Retina (tissue), 1 donor: ENCODE measurements around the gene FRMD4B.

Experiments used
- DNase-seq: peaks from one replicate; pipeline ENCODE4 v3.0.0-alpha.2; 2016

FRMD4B gene

DNA sequence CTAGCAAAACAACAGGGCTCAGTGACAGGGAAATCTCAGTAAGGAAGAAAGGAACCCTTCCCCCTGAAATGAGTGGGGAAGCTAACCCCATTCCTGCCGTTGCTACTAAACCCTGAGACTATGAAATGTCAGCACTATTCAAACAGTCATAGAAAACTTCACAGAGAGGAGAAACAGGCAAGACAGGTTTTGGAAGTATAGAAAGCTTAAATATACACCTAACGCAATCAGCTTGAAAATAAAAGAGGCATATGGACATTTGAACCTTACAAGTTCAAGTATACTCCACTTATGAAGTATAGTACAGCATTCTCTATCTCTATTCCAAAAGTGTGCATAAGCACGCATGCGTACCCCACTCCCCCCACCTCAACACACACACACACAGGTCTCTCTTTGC, 17.6 kb upstream of the FRMD4B start:
- DNase-seq, result no peak

DNA sequence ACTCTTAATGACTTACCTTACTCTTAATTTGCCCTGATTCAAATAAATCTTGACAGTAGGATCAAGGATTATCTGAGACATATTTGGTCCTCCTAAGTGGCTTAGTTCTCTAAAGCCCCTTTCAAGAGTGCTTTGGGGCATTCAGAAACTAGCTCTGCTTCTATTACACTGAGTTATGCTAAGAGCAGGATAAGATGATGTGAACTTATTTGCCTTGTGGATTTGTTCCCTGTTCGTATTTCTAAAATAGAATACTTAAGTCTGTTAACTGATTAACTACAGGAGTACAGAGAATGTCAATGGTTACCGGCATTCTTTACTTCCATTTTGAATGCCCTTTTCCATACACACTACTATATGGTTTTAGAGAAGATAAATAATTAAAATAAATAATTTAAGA, 14.8 kb upstream of the FRMD4B start:
- no peak for DNase-seq

DNA sequence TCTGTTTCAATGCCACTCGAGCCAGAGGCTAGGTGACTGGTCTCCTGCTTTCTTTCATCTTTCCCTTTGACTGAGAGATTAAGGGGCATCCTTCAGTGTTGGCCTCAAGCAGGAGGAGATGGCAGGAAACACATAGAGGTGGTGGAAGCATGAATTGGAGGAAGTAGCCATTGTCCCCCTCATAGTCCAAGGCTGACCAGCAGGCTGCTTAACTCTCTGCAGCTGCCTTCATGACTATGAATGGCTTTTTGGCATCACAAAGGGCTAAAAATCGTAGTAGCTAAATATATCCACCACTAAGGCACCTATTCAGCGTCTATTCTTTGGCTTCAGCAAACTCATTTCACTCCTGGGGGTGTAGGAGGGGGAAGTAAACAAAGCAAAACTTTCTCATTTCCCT, 7.0 kb upstream of the FRMD4B start:
- no peak for DNase-seq

DNA sequence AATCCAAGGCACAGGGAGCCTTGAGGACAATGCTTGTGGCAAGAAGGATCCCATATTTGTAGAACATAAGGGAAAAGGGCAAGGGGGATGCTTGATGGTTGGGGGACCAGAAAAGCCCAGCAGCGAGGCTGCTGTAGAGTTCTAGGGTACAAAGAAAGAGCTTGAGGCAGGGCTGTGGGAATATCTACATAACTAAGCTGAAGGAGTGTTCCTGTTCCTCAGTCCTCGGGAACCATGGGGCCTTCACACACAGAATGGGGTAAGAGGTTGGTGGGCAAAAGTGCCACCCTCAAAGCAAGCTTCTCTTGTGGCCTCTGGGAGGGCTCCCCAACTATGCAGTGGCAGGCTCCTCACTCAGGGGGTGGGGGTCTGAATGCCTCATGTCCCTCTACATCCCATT, 6.5 kb upstream of the FRMD4B start:
- DNase-seq, result no peak

DNA sequence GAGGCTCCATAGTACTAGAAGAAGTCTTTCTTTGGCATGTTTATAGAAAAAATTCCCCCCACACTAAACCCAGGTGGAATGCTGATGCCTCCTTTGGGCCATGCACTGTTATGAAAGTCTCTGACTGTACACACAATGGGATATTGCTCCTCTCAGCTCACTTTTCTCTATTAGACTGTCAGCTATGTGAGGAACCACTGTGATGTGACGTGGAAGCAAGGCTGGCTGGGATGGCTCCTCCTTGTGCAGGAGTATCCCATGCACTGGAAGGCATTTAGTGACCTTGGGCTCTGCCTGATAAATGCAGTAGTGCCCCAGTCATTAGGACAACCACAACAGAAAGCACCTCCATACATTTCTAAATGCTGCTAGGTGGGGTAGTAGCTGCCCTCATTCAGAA, 5.7 kb upstream of the FRMD4B start:
- DNase-seq, result no peak

DNA sequence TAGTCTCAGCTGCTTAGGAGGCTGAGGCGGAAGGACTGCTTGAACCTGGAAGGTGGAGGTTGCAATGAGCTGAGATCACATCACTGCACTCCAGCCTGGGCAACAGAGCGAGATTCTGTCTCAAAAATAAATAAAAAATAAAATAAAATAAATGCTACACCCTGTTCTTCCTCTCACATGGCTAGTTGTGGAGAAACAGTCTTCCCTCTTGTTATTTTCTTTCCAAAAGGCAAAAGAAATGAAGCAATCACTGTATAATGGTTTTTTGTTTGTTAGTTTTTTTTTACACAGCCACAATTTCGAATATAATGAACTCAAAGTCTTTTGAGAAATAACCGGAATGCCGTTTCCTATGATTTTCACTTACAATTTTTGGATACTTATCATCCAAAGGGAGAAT, 4.9 kb upstream of the FRMD4B start:
- no peak for DNase-seq

DNA sequence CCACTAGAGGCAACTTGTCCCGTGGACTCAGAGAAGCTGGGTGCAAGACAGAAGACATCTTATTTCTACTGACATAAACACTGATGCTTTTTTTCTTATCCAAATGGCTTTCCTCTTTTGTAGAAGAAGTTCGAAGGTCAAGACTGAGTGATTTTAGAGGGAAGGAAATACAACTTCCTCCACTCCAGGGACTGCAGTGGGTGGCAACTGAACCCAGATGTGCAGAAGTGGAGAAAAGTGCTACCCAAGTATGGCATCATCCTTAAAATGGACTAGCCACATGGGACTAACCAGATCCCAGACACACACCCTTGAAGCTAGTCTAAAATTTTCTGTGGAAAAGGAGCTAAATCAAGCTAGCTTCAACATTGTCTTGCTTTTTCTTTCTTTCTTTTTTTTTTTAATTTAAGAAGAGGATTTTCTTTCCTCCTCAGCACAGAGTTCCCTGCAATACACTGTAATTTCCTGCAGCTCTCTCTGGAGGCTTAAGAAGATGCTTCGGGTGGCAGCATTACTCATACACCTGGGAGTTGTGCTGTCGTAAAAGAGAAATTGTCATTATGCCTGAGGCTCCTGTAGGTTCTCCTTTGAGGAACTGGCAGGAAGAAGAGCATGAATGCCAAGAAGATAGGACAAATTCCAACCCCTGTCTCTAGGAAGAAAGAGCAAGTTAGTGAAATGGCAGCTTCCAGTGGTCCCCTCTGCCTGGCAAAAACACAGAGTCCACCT, 3.8 kb upstream of the FRMD4B start:
- no peak for DNase-seq

DNA sequence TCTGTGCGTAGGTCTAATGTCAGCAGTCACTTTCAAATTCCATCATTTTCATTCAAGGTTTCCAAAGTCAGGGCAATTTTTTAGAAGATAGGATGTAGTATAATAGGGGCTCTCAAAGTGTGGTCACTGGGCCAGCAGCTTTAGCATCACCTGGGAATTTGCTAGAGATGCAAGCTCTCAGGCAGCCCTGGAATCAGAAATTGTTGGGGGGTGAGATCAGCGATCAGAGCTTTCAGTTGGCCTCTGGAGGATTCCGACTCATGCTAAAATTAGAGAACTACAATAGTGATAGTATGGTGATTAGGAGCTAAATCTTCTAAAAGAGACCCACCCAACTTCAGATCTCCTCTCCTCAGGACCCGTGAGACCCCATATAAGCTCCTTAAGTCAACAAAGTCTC, 2.4 kb upstream of the FRMD4B start:
- no peak for DNase-seq

DNA sequence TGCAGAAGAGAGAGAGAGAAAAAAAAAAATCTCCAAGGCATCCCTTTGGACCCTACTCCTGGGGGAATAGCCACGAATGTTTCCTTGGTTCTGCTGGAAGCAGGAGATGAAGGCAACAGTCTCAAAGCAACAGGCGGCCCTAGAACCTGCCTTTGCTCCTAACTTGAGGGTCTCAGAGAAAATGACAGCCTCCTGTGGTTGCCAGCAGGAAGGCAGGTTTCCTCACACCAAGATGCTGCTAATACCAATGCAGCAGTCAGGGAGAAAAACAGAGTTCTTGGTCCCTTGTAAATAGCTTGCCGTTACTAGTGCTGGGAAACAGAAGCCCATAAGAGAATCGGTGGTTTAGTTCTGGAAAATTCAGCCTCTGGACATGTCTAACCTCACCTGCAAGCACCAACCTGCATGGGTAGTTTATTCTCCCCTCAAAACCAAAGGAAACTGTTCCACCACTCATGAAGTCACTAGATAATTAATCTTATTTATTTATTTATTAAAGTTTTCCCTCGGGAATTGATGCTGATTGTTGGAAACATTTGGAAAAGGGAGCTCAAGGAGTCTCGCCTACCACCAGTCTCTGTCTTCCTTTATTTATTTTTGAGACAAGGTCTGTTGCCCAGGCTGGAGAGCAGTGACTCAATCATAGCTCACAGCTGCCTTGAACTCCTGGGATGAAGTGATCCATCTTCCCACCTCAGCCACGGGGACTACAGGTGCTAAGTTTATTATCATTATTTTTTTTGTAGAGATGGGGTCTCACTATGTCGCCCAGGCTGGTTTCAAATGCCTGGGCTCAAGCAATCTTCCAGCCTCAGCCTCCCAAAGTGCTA, 883 bp upstream of the FRMD4B start:
- no peak for DNase-seq

DNA sequence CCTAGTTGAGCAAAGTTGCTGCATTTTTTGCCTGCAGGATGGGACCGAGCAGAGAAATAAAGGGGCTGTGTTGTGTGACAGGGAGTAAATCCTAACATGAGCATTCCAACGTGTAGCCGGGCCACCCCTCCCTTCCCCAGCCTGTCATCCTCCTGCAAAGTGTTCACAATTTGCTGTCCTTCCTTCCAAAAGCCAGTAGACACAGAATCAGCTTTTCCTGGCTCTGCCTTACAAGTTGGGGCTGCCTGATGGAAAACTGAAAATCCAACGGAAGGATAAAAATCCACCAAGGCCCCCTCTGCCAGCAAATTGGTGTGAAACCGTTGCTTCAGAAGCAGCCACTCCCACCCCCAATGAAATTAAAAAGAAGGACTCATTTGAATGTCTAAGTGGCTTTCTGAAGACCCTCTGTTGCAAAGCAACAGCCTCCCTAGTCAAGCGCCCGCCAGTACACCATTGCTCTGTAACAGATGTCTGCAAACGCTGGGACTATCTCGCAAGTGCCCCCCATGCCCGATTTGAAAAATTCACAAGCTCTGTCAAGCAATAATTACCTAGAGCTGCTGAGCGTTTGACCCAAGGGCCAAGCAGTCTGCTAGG, 665 bp downstream of the FRMD4B start:
- no peak for DNase-seq

DNA sequence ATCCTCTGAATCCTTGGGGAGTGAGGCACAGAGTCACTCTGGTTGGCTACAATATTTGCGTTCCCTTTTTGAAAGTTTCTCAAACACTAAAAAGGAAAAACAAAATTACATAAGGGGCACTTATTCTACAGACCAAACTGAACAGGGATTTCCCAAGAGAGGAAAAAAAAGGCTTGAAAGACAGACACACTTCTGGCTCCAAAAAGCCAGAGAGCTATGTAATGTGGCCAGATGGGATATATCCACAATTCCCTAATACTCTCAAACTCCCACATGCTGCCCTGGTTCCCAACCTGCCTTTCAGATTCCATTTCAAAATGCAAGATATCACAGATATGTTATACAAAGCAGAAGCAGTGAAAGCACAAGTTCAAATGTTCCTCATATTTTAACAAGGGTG, 1.6 kb downstream of the FRMD4B start:
- DNase-seq, result no peak

DNA sequence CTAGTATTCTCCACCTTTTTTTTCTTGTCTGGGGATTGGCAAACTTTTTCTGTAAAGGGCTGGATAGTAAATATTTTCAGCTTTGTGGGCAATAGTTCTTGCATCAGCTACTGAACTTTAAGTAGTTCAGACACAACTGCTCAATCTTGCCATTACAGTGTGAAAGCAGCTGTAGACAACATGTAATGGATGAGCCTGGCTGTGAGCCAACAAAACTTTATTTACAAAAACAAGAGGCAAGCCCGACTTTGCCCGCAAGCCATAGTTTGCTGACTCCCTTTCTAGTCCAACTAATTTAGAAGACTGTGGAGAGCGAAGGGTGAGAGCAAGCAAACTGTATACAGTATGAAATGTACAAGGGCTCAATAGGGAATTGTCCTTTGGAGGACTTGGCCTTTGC, 6.2 kb downstream of the FRMD4B start:
- no peak for DNase-seq

DNA sequence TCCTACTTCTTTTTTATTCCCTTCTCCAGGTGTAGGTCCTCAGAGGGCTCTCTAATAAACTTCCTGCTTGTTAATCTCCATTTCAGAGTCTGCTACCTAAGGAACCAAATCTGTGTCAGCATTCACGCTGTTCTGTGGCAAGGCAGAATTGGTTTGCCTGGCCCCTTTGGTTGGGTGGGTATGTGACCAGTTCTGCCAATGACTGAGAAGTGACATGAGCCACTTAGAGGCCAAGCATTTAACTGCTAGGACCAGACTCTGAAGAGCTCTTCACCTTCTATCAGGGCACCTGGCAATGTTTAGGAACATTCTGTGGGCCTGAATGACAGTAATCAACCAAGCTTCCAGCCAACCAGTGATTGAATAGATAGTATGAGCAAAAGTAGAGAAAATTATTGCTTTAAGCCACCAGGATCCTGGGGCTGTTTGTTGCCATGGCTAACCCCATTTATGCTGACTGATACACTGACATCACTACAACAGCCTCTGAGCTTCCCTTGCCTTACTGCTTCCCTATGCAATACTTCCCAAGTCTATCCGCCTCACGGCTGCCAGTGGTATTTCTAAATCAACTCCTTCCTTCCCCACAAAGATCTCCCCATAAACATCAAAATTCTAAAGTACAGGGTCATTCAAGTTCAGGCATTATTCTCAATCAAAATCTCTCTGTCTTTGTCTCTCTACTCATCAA, 7.6 kb downstream of the FRMD4B start:
- DNase-seq, result no peak

DNA sequence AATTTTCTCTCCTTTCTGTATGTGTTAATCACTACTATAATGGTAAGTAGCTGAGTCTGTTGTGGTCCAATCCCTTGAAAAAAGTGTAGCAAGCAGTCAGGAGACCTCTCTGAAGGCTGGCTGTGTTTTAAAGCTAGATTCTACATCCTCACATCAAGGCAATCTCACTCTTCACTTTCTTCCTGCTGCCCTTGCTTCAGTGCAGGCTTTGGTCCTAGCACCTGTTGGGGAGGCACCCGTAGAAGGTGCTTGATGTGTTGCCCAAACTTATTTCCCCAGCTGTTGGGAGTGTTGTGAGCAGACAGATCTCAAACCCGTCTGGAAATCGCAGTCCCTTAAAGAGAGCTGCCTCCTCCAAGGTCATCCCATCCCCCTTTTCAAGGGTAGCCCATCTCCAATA, 8.6 kb downstream of the FRMD4B start:
- no peak for DNase-seq

DNA sequence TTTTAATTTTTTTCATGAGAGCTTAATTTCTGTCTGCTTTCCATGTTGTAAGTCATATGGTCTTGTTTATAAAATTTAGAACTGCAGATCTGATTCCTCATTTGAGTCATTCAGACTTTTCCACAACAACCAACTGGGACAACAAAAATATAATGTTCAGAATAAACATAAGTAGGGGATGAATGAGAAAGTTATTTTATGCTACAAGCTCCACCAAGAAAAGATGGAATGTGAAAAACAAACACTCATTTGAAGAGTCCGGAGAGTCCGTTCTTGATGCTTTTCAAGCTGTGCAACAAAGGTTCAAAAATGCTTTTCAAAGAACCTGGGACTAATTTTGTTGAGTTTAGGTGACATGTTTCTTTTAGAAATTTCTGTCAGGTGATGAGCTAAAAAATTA, 9.2 kb downstream of the FRMD4B start:
- DNase-seq, result no peak

DNA sequence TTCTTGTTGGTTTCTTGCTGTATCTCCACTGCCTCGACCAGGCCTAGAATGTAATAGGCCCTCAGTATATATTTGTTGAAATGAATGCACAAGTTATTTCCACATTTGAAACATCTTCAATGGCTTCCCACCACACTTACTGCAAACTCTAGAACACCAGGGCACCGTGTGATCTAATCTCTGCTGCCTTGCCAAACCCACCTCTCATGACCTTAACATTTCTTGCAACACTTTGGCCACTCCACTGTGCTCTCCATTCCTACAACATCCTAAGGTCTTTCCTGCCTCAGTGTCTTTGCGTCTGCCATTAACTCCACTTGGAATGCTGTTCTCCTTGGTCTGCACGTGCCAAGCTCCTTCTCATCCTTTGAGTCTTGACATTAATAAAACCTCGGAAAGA, 14.1 kb downstream of the FRMD4B start:
- no peak for DNase-seq

DNA sequence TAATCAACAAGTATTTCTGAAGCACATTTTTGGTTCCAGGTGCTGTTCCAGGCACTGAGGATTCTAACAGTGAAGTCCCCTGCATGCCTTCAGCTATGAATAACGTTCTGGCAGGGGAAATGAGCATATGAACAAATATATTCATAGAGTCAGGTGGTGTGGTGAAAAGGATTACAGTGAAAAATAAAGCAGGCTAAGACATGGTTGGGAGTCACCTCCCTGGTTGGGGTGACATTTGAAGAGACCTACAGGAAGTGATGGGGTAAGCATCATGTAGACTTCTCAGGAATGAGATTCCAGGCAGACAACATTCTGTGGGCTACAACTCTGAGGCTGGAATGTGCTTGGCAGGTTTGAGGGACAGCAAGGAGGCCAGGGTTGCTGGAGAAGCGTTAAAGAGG, 15.0 kb downstream of the FRMD4B start:
- no peak for DNase-seq

DNA sequence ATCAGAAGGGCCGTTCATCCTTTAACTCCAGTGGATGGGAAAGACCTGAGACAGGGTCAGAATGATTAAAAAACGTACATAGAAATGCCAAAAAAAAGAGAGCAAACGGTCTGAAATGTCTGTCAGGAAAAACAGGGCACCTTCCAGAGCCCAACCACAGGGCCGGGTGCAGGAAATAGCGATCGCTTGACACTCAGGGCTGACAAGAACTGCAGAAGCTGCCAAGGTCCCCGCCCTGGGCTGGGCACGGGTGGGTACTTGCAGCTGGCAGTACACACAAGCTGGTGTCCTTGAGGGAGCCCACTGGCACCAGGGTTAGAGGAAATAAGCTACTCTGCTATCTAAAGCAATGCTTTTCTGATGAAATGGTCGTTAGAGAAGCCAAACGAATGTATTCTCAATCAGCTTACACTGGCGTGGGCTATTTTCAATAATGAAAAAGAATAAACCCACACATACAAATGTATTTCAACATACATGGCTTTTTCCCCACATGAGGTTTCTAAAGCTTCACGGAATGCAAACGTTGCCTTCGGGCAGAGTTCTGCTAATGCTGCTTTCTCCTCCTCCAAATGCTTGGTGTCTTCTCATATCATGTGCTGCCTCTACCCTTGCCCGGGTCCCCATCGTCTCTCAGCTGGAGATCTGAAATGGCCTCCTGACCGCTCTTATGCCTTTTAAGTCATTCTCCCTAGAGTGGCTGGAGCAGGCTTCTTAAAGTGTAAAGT, 15.6 kb downstream of the FRMD4B start:
- DNase-seq, result no peak

DNA sequence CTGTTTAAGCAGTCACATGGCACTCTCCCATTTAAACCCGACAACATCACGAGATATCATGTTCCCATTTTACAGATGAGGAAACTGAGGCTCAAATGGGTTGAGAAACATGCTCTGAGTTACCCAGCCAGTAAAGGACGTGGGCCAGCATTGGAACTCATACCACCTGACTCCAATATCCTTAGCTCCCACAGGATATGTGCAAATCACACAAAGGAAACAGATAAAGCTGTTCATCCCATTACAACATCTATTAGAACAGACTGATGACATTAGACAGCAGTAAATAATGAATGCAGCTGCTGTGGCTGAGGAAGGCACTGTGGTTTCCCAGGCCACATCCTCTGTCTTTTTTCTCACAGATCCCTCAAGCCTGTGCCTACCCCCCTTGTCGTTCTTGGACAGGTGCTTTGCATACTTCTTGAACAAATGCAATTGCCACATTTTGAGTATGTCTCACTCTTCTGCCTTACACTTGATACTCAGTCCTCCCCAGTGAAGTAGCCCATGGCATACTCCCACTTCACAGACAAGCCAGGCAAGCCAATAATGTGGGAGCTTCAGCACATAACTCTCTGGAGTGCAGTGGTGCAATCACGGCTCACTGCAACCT, 17.7 kb downstream of the FRMD4B start:
- no peak for DNase-seq

DNA sequence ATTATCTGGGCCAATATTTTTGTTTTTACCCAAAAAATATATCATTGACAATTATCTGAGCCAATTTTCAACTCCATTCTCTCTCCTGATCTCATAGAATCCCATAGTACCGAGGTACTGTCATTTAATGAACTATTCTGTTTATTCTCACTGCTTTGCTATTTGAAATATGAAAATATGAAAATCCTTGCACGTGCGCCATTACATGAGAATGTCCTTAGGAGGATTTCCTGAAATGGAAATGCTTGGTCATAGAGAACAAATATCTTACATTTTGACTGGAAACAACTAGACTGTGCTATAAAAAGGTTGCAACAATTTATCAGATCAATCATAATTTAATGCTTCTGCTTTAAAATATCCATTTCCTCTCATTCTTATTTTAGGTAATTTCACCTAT, 18.3 kb downstream of the FRMD4B start:
- DNase-seq, result no peak

DNA sequence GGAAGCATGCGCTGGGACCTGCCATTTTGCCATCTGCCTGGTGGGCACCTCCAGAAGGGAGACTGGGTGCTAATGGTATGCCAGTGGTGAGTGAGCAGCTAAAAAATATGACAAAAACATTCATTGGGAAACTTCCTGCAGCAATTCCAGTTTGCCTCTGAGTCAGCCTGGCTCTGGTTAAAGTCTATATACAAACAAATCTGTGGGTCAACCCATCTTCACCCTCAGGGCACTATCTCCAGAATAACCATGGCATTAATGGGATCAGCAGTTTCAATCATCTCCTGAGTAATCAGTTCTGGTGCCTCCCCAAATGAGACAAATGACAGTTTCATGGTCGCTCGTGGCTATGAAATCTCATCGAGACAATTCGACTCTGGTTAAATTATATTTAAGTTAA, 21.5 kb downstream of the FRMD4B start:
- DNase-seq, result no peak

DNA sequence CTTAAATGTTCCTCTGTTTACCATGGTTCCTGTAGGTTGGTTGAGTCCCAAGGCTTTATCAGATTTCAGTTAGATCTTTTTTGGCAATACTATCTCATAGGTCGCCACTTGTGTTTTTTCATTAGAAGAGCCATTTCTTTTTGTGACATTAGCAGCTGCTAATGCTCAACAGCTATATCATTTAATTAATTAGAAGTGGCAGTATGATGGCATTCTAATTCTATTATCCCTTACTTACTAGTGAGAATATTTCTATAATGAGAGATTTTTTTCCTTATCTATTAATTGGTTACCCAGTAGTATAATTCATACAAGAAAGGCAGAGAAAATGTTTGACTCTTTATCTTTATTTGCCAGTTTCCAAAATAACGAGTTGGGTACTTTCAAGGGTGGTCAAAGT, 25.2 kb downstream of the FRMD4B start:
- DNase-seq, result no peak

DNA sequence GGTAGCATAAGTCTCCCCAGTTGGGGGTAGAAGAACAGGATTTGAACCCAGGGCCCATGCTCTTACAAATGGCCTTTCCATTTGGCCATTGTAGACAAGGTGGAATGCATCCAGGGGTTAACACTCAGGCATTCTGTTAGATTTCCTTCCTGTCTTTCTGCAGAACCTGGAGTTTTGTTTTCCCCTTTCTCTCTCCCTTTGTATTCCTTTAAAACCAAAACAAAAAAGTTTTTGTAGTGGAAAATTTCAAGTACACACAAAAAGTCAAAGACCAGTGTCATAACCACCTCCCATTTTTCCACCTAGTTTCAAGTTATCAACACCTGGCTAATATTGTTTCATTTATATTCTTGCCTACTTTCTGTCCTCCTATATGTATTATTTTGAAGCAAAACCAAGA, 26.0 kb downstream of the FRMD4B start:
- DNase-seq, result no peak
